Common myeloid progenitor, CD34-positive (primary cell): ENCODE data around the gene ZNF827.

Source experiments
- CTCF ChIA-PET: fragments of 350-600 bp; sonication (Branson Sonifier 250); formaldehyde crosslinking; loops from one replicate; lab custom pipeline; 2021; ENCODE audit warnings: antibody characterized with exemption; lab: Charles Lee
- POLR2A ChIA-PET: fragments of 350-600 bp; sonication (Branson Sonifier 250); formaldehyde crosslinking; loops from one replicate; lab custom pipeline; 2021; ENCODE audit warnings: antibody characterized with exemption; lab: Charles Lee
- DNase-seq, 3 donors: peaks; one replicate each; pipeline versions ENCODE4 v3.0.0 to v3.0.0-alpha.2; 2013
- H3K27ac ChIP-seq, 2 experiments: 1 replicate in 1 of 2; 2 replicates in 1 of 2; pipeline ENCODE4 v1.7.0; 2013; ENCODE audit warnings: inconsistent platforms in 2 of 2, low read length in 2 of 2, mild to moderate bottlenecking in 2 of 2, low read depth in 1 of 2, moderate library complexity in 1 of 2; ENCODE audit not compliant: severe bottlenecking in 2 of 2, insufficient read depth in 1 of 2, poor library complexity in 1 of 2
- H3K27me3 ChIP-seq, 5 experiments: replicated peaks in 2 of 5; 1 replicate in 3 of 5; 2 replicates in 2 of 5; pipeline versions ENCODE4 v1.6.1 to v1.7.0; 2013; ENCODE audit warnings: low read length in 4 of 5, mild to moderate bottlenecking in 2 of 5, moderate library complexity in 2 of 5, inconsistent platforms in 1 of 5; ENCODE audit not compliant: insufficient read depth in 5 of 5, control insufficient read depth in 4 of 5
- H3K36me3 ChIP-seq, 4 experiments: 1 replicate in 2 of 4; 2 replicates in 2 of 4; pipeline versions ENCODE4 v1.6.1 to v1.7.0; 2013; ENCODE audit warnings: low read length in 3 of 4, control low read depth in 1 of 4, mild to moderate bottlenecking in 1 of 4; ENCODE audit not compliant: control insufficient read depth in 4 of 4, insufficient read depth in 4 of 4
- H3K4me1 ChIP-seq, 4 experiments: 1 replicate in 3 of 4; 2 replicates in 1 of 4; pipeline versions ENCODE4 v1.6.1 to v1.7.1; 2013; ENCODE audit warnings: low read length in 3 of 4, mild to moderate bottlenecking in 3 of 4, control low read depth in 1 of 4, inconsistent platforms in 1 of 4, moderate library complexity in 1 of 4; ENCODE audit not compliant: control insufficient read depth in 4 of 4, insufficient read depth in 4 of 4; ENCODE audit errors: control extremely low read depth in 1 of 4
- H3K4me3 ChIP-seq, 7 experiments: 1 replicate in 4 of 7; 2 replicates in 3 of 7; pipeline versions ENCODE4 v1.5.1 to v1.7.0; 2013; ENCODE audit warnings: mild to moderate bottlenecking in 7 of 7, low read length in 6 of 7, moderate library complexity in 6 of 7, inconsistent platforms in 2 of 7, low read depth in 2 of 7, control low read depth in 1 of 7; ENCODE audit not compliant: insufficient read depth in 4 of 7, control insufficient read depth in 1 of 7; ENCODE audit errors: extremely low read depth in 1 of 7
- H3K9me3 ChIP-seq, 5 experiments: 1 replicate in 4 of 5; 2 replicates in 1 of 5; pipeline versions ENCODE4 v1.6.1 to v1.7.1; 2013; ENCODE audit warnings: low read length in 4 of 5, mild to moderate bottlenecking in 2 of 5, inconsistent platforms in 1 of 5, low read depth in 1 of 5, moderate library complexity in 1 of 5; ENCODE audit not compliant: control insufficient read depth in 4 of 5, insufficient read depth in 2 of 5; ENCODE audit errors: control extremely low read depth in 1 of 5
- WGBS: methylation state at CpG from one replicate; pipeline ENCODE4 v1.1.5; 2013; ENCODE audit not compliant: insufficient coverage; 5-methylcytosine and 5-hydroxymethylcytosine counted together

The ZNF827 gene

GRCh38 chr4:145868637-145869409 is 69.8 kb downstream of the ZNF827 start:
- Histone ChIP-seq H3K4me3 (no peak overlapping the region), H3K9me3 (no peaks in the 10 kb centered on the region), H3K27me3 (no peaks in the 10 kb centered on the region), H3K4me1 (peaks cover 9 to 43% (median 37%) of the 10 kb centered on the region in 4 experiments), H3K27ac (no peak overlapping the region), H3K36me3 (peaks cover 0 to 4% (median 1%) of the 10 kb centered on the region in 4 experiments)
- DNase-seq = peak in 2 of 3 donors; percentile 38 to 51
- WGBS = no CpG with 5 or more reads among the region's 1 CpG
- ChIA-PET CTCF (interaction anchor here (1.1 to 1.6 kb wide), 6 partner anchors 9 to 29 kb away, joined by 3 to 9 read pairs (median 6); no protein-coding TSS in a partner anchor), POLR2A (no interaction called here)

GRCh38 chr4:145867406-145867805 is 71.2 kb downstream of the ZNF827 start:
- Histone ChIP-seq H3K27ac (no peak overlapping the region), H3K4me3 (no peak overlapping the region), H3K27me3 (no peaks in the 10 kb centered on the region), H3K9me3 (no peaks in the 10 kb centered on the region), H3K4me1 (peaks cover 9 to 39% (median 32%) of the 10 kb centered on the region in 4 experiments), H3K36me3 (peaks cover 0 to 4% (median 1%) of the 10 kb centered on the region in 4 experiments)
- POLR2A ChIA-PET = no interaction called here
- CTCF ChIA-PET = interaction anchor here (1.0 to 1.5 kb wide), 3 partner anchors 10 to 21 kb away, joined by 4 to 7 read pairs (median 4); no protein-coding TSS in a partner anchor
- DNase-seq = no peak

GRCh38 chr4:145866991-145867390 is 71.6 kb downstream of the ZNF827 start:
- Histone ChIP-seq H3K4me3 (no peak overlapping the region), H3K9me3 (no peaks in the 10 kb centered on the region), H3K27ac (no peak overlapping the region), H3K36me3 (peaks cover 0 to 4% (median 1%) of the 10 kb centered on the region in 4 experiments), H3K27me3 (no peaks in the 10 kb centered on the region), H3K4me1 (peaks cover 9 to 39% (median 32%) of the 10 kb centered on the region in 4 experiments)
- ChIA-PET CTCF (interaction anchor here (0.7 to 1.5 kb wide), 5 partner anchors 9 to 21 kb away, joined by 4 to 8 read pairs (median 4); no protein-coding TSS in a partner anchor), POLR2A (no interaction called here)
- 59% methylated on average over 2 of the region's 4 CpGs for WGBS
- DNase-seq = no peak

GRCh38 chr4:145865274-145865941 is 73.2 kb downstream of the ZNF827 start:
- Histone ChIP-seq H3K27ac (no peak overlapping the region), H3K4me3 (no peak overlapping the region), H3K27me3 (no peaks in the 10 kb centered on the region), H3K4me1 (peaks cover 9 to 30% (median 21%) of the 10 kb centered on the region in 4 experiments), H3K9me3 (no peaks in the 10 kb centered on the region), H3K36me3 (peaks cover 2 to 4% (median 3%) of the 10 kb centered on the region in 4 experiments)
- CTCF ChIA-PET = interaction anchor here (0.9 to 1.6 kb wide), 2 partner anchors 22 to 248 kb away, joined by 3 to 4 read pairs; no protein-coding TSS in a partner anchor
- no peak for DNase-seq
- POLR2A ChIA-PET = no interaction called here
- WGBS = 75% methylated on average over 2 of the region's 5 CpGs

- POLR2A ChIA-PET = no interaction called here
- WGBS = 88% methylated on average over 1 of the region's 2 CpGs
- no peak overlapping the region for H3K27ac ChIP-seq
- H3K9me3 ChIP-seq = no peaks in the 10 kb centered on the region
- peaks cover 10 to 33% (median 21%) of the 10 kb centered on the region in 4 experiments for H3K4me1 ChIP-seq
- no peak overlapping the region for H3K4me3 ChIP-seq
- no peak for DNase-seq
- CTCF ChIA-PET = interaction anchor here (1.0 kb wide), 1 partner anchor 13 kb away, joined by 3 read pairs; no protein-coding TSS in a partner anchor
- peaks cover 2 to 11% (median 6%) of the 10 kb centered on the region in 4 experiments for H3K36me3 ChIP-seq
- no peaks in the 10 kb centered on the region for H3K27me3 ChIP-seq
Observed at GRCh38 chr4:145863191-145863590, 75.4 kb downstream of the ZNF827 start.

- Histone ChIP-seq H3K4me1 (peaks cover 10 to 24% (median 18%) of the 10 kb centered on the region in 4 experiments), H3K4me3 (no peak overlapping the region), H3K27ac (no peak overlapping the region), H3K27me3 (no peaks in the 10 kb centered on the region), H3K36me3 (peaks cover 0 to 9% (median 5%) of the 10 kb centered on the region in 4 experiments), H3K9me3 (no peaks in the 10 kb centered on the region)
- WGBS = 95% methylated on average over 16 of the region's 16 CpGs
- POLR2A ChIA-PET = interaction anchor here (0.6 kb wide), 1 partner anchor 22 kb away, joined by 3 read pairs; no protein-coding TSS in a partner anchor
- DNase-seq = no peak
- CTCF ChIA-PET = interaction anchor here (1.0 kb wide), 1 partner anchor 12 kb away, joined by 3 read pairs; no protein-coding TSS in a partner anchor
Observed at GRCh38 chr4:145861336-145862318, 77.0 kb downstream of the ZNF827 start.
